Right atrium auricular region (tissue), 2 donors: ENCODE results near the gene CDC20B. TPM values are rescaled to one million over a fixed set of nuclear protein-coding genes. Genes with fewer than 3 reads are reported as not detected.

Source experiments
- DNase-seq: peaks from one replicate; pipeline ENCODE4 v3.0.0-alpha.2; 2019; ENCODE audit warnings: low spot score
- H3K27ac ChIP-seq, 2 donors: fragments of 200-600 bp; sonication (generic); 1 replicate in 1 of 2; 2 replicates in 1 of 2; pipeline ENCODE4 v1.5.1; 2016 to 2019
- H3K27me3 ChIP-seq, 2 donors: fragments of 200-600 bp; sonication (generic); one replicate each; pipeline versions ENCODE4 v1.5.1 to v1.6.0; 2017 to 2019
- H3K36me3 ChIP-seq: fragments of 200-600 bp; sonication (generic); one replicate; pipeline ENCODE4 v1.5.1; 2016
- H3K4me1 ChIP-seq, 2 donors: fragments of 200-600 bp; sonication (generic); one replicate each; pipeline versions ENCODE4 v1.5.1 to v1.6.0; 2017 to 2019
- H3K4me3 ChIP-seq, 2 donors: fragments of 200-600 bp; sonication (generic); 1 replicate in 1 of 2; 2 replicates in 1 of 2; pipeline ENCODE4 v1.5.1; 2017 to 2019; ENCODE audit warnings: mild to moderate bottlenecking in 1 of 2, moderate library complexity in 1 of 2
- H3K9me3 ChIP-seq, 2 donors: fragments of 200-600 bp; sonication (generic); one replicate each; pipeline ENCODE4 v1.5.1; 2019
- CTCF ChIP-seq, 2 donors: fragments of 200-600 bp; sonication (generic); IDR thresholded peaks; one replicate each; pipeline ENCODE4 v1.5.1; 2019; ENCODE audit warnings: antibody characterized with exemption in 2 of 2
- total RNA-seq, 2 donors: library from RNA; depleted of rRNA; stranded (reverse); fragments of >200 nt; gene quantifications; one replicate each; pipeline ENCODE4 v1.1.0, GENCODE V29; 2016

The CDC20B gene
- total RNA-seq: not detected

- Histone ChIP-seq H3K9me3 (no peaks in the 10 kb centered on the region), H3K4me1 (peaks cover 0 to 27% of the 10 kb centered on the region in 2 donors), H3K27me3 (peaks cover 16 to 30% of the 10 kb centered on the region in 2 donors)
Measured at GRCh38 chr5:55172937-55173686, at the start of gene CDC20B. Gene CDC20B, minus strand, starts transcription at chr5:55173177. Its CDS starts 177 bp downstream, at chr5:55173000.

GRCh38 chr5:55222092-55222984 is 49.4 kb upstream of the CDC20B start:
- Histone ChIP-seq H3K27me3 (peaks cover 54 to 62% of the 10 kb centered on the region in 2 donors), H3K9me3 (no peaks in the 10 kb centered on the region), H3K4me3 (no peak overlapping the region), H3K36me3 (no peaks in the 10 kb centered on the region), H3K27ac (no peak overlapping the region), H3K4me1 (peaks cover 0 to 36% of the 10 kb centered on the region in 2 donors)
- DNase-seq: no peak
- TF ChIP-seq CTCF (IDR thresholded peaks at IDR 0.05): no peak

More at GRCh38 chr5:55172937-55173686, at the start of gene CDC20B:
- Histone ChIP-seq H3K36me3 (no peaks in the 10 kb centered on the region), H3K4me3 (peak within 1 kb of the TSS; percentile 33 to 54), H3K27ac (no peak within 1 kb of the TSS)
- DNase-seq: no peak
- no peak for TF ChIP-seq CTCF (IDR thresholded peaks at IDR 0.05)

DNA sequence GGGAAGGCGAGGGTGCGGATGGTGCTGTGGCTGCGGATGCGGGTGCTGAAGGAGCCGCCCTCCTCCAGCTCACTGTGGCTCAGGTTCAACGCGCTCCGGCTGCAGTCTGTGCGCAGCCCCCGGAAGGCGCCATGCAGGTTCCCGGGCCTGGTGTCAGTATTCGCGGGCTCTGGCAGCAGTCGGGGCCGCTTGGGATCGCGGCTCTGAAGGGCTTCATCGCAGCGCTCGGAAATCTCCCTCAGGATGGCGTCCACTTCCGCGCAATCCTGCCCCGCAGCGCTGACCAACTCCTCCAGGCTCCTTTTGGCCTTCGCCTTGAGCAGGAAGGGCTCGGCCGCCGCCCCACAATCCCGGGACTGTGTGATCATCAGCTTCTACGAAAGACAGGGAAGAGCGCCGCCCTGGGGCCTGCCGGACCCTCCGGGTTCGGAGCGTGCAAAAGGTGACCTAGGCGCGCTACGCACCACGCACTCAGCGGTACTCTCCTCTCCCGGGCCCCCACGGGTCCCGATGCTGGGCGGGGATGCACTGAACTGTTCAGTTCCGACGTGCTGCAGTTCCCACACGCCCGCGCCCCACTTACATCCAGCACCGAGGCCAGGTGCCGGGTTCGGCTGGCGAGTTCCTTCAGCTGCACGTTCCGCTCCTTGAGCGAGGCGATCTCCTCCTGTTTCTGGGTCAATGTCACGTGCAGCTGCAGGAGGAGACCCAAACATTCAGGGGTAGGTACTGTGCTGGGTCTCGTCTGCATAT is 47.6 kb upstream of the CDC20B start:
- TF ChIP-seq CTCF (IDR thresholded peaks at IDR 0.05): no peak
- Histone ChIP-seq H3K27me3 (peaks cover 43 to 45% of the 10 kb centered on the region in 2 donors), H3K27ac (no peak overlapping the region), H3K4me3 (peak overlapping the region in 1 of 2 donors; percentile 33), H3K36me3 (no peaks in the 10 kb centered on the region), H3K9me3 (no peaks in the 10 kb centered on the region), H3K4me1 (peaks cover 0 to 23% of the 10 kb centered on the region in 2 donors)
- no peak for DNase-seq

DNA sequence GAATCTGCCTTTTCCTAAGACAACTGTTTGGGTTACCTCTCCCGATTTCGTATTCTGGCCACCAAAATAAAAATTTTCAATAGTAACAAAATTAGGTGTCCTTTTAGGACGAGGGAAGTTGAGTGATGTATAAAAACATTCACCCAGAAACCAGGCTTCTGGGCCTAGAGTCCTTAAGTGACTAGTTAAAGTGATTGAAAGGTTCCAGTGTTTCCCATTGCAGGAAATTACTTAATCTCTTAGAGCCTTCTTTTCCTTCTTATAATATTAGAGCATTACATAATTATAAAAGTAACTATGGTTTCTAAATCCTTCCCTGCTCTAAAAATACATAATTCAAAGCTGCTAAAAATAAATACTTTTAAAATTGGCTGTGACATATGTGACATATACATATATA is 46.8 kb upstream of the CDC20B start:
- H3K36me3 ChIP-seq: no peaks in the 10 kb centered on the region
- no peak for DNase-seq
- H3K27ac ChIP-seq: no peak overlapping the region
- peaks cover 0 to 23% of the 10 kb centered on the region in 2 donors for H3K4me1 ChIP-seq
- H3K9me3 ChIP-seq: no peaks in the 10 kb centered on the region
- no peak for TF ChIP-seq CTCF (IDR thresholded peaks at IDR 0.05)
- peaks cover 43% of the 10 kb centered on the region in 2 donors for H3K27me3 ChIP-seq
- no peak overlapping the region for H3K4me3 ChIP-seq

GRCh38 chr5:55218967-55219366 is 46.0 kb upstream of the CDC20B start:
- Histone ChIP-seq H3K27me3 (peaks cover 37 to 39% of the 10 kb centered on the region in 2 donors), H3K4me1 (peaks cover 0 to 23% of the 10 kb centered on the region in 2 donors), H3K36me3 (no peaks in the 10 kb centered on the region), H3K27ac (no peak overlapping the region), H3K9me3 (no peaks in the 10 kb centered on the region), H3K4me3 (no peak overlapping the region)
- DNase-seq: no peak
- TF ChIP-seq CTCF (IDR thresholded peaks at IDR 0.05): no peak
